ENCODE measurements around the gene STK36.

GRCh38 chr2:218721934-218722333, 50.0 kb downstream of the STK36 start:
- TF ChIP-seq, protein P1, sequence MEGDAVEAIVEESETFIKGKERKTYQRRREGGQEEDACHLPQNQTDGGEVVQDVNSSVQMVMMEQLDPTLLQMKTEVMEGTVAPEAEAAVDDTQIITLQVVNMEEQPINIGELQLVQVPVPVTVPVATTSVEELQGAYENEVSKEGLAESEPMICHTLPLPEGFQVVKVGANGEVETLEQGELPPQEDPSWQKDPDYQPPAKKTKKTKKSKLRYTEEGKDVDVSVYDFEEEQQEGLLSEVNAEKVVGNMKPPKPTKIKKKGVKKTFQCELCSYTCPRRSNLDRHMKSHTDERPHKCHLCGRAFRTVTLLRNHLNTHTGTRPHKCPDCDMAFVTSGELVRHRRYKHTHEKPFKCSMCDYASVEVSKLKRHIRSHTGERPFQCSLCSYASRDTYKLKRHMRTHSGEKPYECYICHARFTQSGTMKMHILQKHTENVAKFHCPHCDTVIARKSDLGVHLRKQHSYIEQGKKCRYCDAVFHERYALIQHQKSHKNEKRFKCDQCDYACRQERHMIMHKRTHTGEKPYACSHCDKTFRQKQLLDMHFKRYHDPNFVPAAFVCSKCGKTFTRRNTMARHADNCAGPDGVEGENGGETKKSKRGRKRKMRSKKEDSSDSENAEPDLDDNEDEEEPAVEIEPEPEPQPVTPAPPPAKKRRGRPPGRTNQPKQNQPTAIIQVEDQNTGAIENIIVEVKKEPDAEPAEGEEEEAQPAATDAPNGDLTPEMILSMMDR (IDR thresholded peaks at IDR 0.05): no peak
- no peak for TF ChIP-seq POLR2A (IDR thresholded peaks at IDR 0.05)
